Psoas muscle (tissue), 8 donors: Measurements from ENCODE around the gene CTDP1. TPM values are rescaled to one million over a fixed set of nuclear protein-coding genes. Genes with fewer than 3 reads are reported as not detected.

Experiments
- ATAC-seq, 4 donors: fragments of 200-7000 bp; cut with Tn5 transposase; one replicate each; pipeline ENCODE4 v1.9.1; 2020; ENCODE audit warnings: moderate library complexity in 3 of 4, mild to moderate bottlenecking in 2 of 4
- DNase-seq, 2 donors: peaks; one replicate each; pipeline ENCODE4 v3.0.0-alpha.2; 2020
- H3K27ac ChIP-seq: fragments of 200-600 bp; one replicate; pipeline ENCODE4 v1.8.0; 2022
- H3K27me3 ChIP-seq, 3 donors: fragments of 200-600 bp in 1 of 3; one replicate each; pipeline versions ENCODE4 v1.6.1 to v1.8.0; 2013 to 2022; ENCODE audit warnings: low read length in 2 of 3, mild to moderate bottlenecking in 2 of 3, moderate library complexity in 1 of 3; ENCODE audit not compliant: insufficient read depth in 3 of 3
- H3K36me3 ChIP-seq, 2 donors: fragments of 200-600 bp in 1 of 2; one replicate each; pipeline versions ENCODE4 v1.6.1 to v1.8.0; 2013 to 2022; ENCODE audit warnings: low read depth in 1 of 2, mild to moderate bottlenecking in 1 of 2, moderate library complexity in 1 of 2; ENCODE audit not compliant: insufficient read depth in 1 of 2
- H3K4me1 ChIP-seq: fragments of 200-600 bp; one replicate; pipeline ENCODE4 v1.8.0; 2022
- H3K4me3 ChIP-seq: fragments of 200-600 bp; one replicate; pipeline ENCODE4 v1.8.0; 2022; ENCODE audit warnings: mild to moderate bottlenecking
- H3K9me3 ChIP-seq: fragments of 200-600 bp; one replicate; pipeline ENCODE4 v1.8.0; 2022
- CTCF ChIP-seq: fragments of 200-600 bp; IDR thresholded peaks from one replicate; pipeline ENCODE4 v1.8.0; 2022; ENCODE audit warnings: antibody characterized with exemption
- WGBS, 3 donors: extraction: QIAGEN DNeasy Blood & Tissue Kit; methylation state at CpG; one replicate each; pipeline versions ENCODE4 v1.1.6 to v1.1.7; 2013; 5-methylcytosine and 5-hydroxymethylcytosine counted together
- intact Hi-C, 2 donors: fragments of 100-400 bp; cut with DNase I; formaldehyde crosslinking; loops; one replicate each; pipeline versions ENCODE4 v1.11.0 to v1.14.2; 2022
- polyA plus RNA-seq, 3 donors: library from polyadenylated mRNA; stranded (reverse); fragments of 200-250 nt; gene quantifications; one replicate each; pipeline ENCODE4 v1.2.3, GENCODE V29; 2013
- total RNA-seq, 4 donors: library from RNA; stranded (reverse); fragmentation: NEBNext Ultra II Directional in 2 of 4; extraction: Animal tissue kit (Norgen Biotek cat#: 25700) in 2 of 4; gene quantifications; one replicate each; pipeline versions ENCODE4 v1.2.1 to v1.2.4, GENCODE V29; 2021 to 2023
- donor health status: healthy with polysubstance abuse.
- donor health status: DM: no; HTN: no; CAD: no; lungs with moderate emphysema.
- donor health status: Bipolar disorder and iron deficiency.
- donor health status: healthy.
- donor health status: DM: yes; HTN: yes; CAD: no.
- donor health status: DM: no; HTN: no; CAD: no.
- donor health status: DM: no; HTN: no; CAD: no.
- donor health status: DM: yes; HTN: yes; CAD: no.

Gene CTDP1
- total and polyA plus RNA-seq, 7 donors: 7.6 to 21.6 (median 12.4) TPM

- WGBS, 3 donors: 88 to 90% (median 89%) methylated on average over 14 of the region's 14 CpGs
- no peak for DNase-seq
- intact Hi-C loops: no loop called here
- Histone ChIP-seq H3K9me3 (no peaks in the 10 kb centered on the region), H3K27me3 (peaks cover 0 to 23% (median 14%) of the 10 kb centered on the region in 3 donors), H3K4me3 (no peak overlapping the region), H3K27ac (no peak overlapping the region), H3K4me1 (peaks cover 3% of the 10 kb centered on the region), H3K36me3 (no peaks in the 10 kb centered on the region)
- ATAC-seq: no peak
- TF ChIP-seq CTCF: no peak
Observed at GRCh38 chr18:79803611-79804051, 124.0 kb downstream of the CTDP1 start.

Other genes starting within 250 kb of the CTDP1 start
- gene KCNG2, start 118.1 kb downstream of the CTDP1 start, total RNA-seq: under 1 TPM in 3 of 4 donors, not detected in 1; 0.20 to 0.54 (median 0.27) TPM
- under 1 TPM in 2 of 3 donors, not detected in 1; 0.04 to 0.29 TPM for gene KCNG2, start 118.1 kb downstream of the CTDP1 start, polyA plus RNA-seq